ENCODE measurements around the gene PRR18. TPM values are rescaled to one million over a fixed set of nuclear protein-coding genes. Genes with fewer than 3 reads are reported as not detected.

PRR18 gene
- total and polyA plus RNA-seq, 2 donors from 2014 or later, result 0.19 TPM; not detected in 1

GRCh38 chr6:166281104-166281503 lies 27.1 kb downstream of the PRR18 start:
- Histone ChIP-seq H3K4me1 (ENCODE audit: control insufficient read depth in 2 of 3, insufficient read depth in 2 of 3, low read depth in 1 of 3, low read length in 3 of 3) (no peaks in the 10 kb centered on the region), H3K9me3 (ENCODE audit: control insufficient read depth in 2 of 3, insufficient read depth in 1 of 3, low read length in 3 of 3) (no peaks in the 10 kb centered on the region), H3K27me3 (ENCODE audit: control insufficient read depth, insufficient read depth, low read length) (no peaks in the 10 kb centered on the region), H3K27ac (ENCODE audit: low read depth in 2 of 2, low read length in 2 of 2) (no peak overlapping the region), H3K9ac (ENCODE audit: low read length in 3 of 3) (no peak overlapping the region), H3K36me3 (ENCODE audit: control insufficient read depth in 2 of 3, insufficient read depth in 3 of 3, low read length in 3 of 3) (no peaks in the 10 kb centered on the region), H3K4me3 (ENCODE audit: low read length in 3 of 3) (no peak overlapping the region)
- no peak for FAIRE-seq
- no peak for TF ChIP-seq CTCF (IDR thresholded peaks at IDR 0.05; ENCODE audit: borderline replicate concordance, extremely low read depth, insufficient read depth)
- no peak for DNase-seq
- intact Hi-C loops (cut with DNase I), result no loop called here

GRCh38 chr6:166279393-166279679 lies 28.9 kb downstream of the PRR18 start:
- no peaks in the 10 kb centered on the region for H3K36me3 ChIP-seq (ENCODE audit: control insufficient read depth in 2 of 3, insufficient read depth in 3 of 3, low read length in 3 of 3)
- no peak overlapping the region for H3K27ac ChIP-seq (ENCODE audit: low read depth in 2 of 2, low read length in 2 of 2)
- no peak for TF ChIP-seq CTCF (IDR thresholded peaks at IDR 0.05; ENCODE audit: borderline replicate concordance, extremely low read depth, insufficient read depth)
- FAIRE-seq, result no peak
- no peaks in the 10 kb centered on the region for H3K9me3 ChIP-seq (ENCODE audit: control insufficient read depth in 2 of 3, insufficient read depth in 1 of 3, low read length in 3 of 3)
- H3K9ac ChIP-seq (ENCODE audit: low read length in 3 of 3), result no peak overlapping the region
- H3K4me1 ChIP-seq (ENCODE audit: control insufficient read depth in 2 of 3, insufficient read depth in 2 of 3, low read depth in 1 of 3, low read length in 3 of 3), result no peaks in the 10 kb centered on the region
- intact Hi-C loops (cut with DNase I), result loop anchor here (10.0 kb wide), 1 partner anchor 125 kb away; no protein-coding TSS in a partner anchor
- DNase-seq, result no peak
- H3K27me3 ChIP-seq (ENCODE audit: control insufficient read depth, insufficient read depth, low read length), result no peaks in the 10 kb centered on the region
- no peak overlapping the region for H3K4me3 ChIP-seq (ENCODE audit: low read length in 3 of 3)

- Histone ChIP-seq H3K9ac (ENCODE audit: low read length in 3 of 3) (no peak overlapping the region), H3K9me3 (ENCODE audit: control insufficient read depth in 2 of 3, insufficient read depth in 1 of 3, low read length in 3 of 3) (no peaks in the 10 kb centered on the region), H3K36me3 (ENCODE audit: control insufficient read depth in 2 of 3, insufficient read depth in 3 of 3, low read length in 3 of 3) (no peaks in the 10 kb centered on the region), H3K4me3 (ENCODE audit: low read length in 3 of 3) (no peak overlapping the region), H3K27me3 (ENCODE audit: control insufficient read depth, insufficient read depth, low read length) (peaks cover 2% of the 10 kb centered on the region), H3K4me1 (ENCODE audit: control insufficient read depth in 2 of 3, insufficient read depth in 2 of 3, low read depth in 1 of 3, low read length in 3 of 3) (no peaks in the 10 kb centered on the region), H3K27ac (ENCODE audit: low read depth in 2 of 2, low read length in 2 of 2) (no peak overlapping the region)
- no peak for FAIRE-seq
- DNase-seq, result no peak
- TF ChIP-seq CTCF (IDR thresholded peaks at IDR 0.05; ENCODE audit: borderline replicate concordance, extremely low read depth, insufficient read depth), result no peak
- intact Hi-C loops (cut with DNase I), result loop anchor here (10.0 kb wide), 1 partner anchor 126 kb away; no protein-coding TSS in a partner anchor
Measured at GRCh38 chr6:166278579-166279392, 29.4 kb downstream of the PRR18 start.

Data from kidney (tissue), 14 donors.